GM10248 (cell line): ENCODE measurements around the gene RETSAT.

Experiments used
- CTCF ChIA-PET: fragments of 300-600 bp; sonication (Branson Sonifier 250); formaldehyde crosslinking; extraction: SDS; loops from one replicate; lab custom pipeline; 2021; ENCODE audit warnings: antibody characterized with exemption; lab: Yijun Ruan, JAX
- POLR2A ChIA-PET: fragments of 350-650 bp; sonication (Branson Sonifier 250); formaldehyde crosslinking; extraction: SDS; loops from one replicate; lab custom pipeline; 2020; ENCODE audit warnings: antibody characterized with exemption; lab: Yijun Ruan, JAX
- DNase-seq: peaks from one replicate; pipeline ENCODE4 v3.0.0; 2012; ENCODE audit errors: extremely low spot score
- TF ChIP-seq, protein P1 (sequence below): IDR thresholded peaks from 2 replicates; pipeline ENCODE4 v1.5.1; 2012; ENCODE audit warnings: mild to moderate bottlenecking, low read depth; ENCODE audit errors: extremely low read depth, missing control alignments, control extremely low read depth

The RETSAT gene

DNA sequence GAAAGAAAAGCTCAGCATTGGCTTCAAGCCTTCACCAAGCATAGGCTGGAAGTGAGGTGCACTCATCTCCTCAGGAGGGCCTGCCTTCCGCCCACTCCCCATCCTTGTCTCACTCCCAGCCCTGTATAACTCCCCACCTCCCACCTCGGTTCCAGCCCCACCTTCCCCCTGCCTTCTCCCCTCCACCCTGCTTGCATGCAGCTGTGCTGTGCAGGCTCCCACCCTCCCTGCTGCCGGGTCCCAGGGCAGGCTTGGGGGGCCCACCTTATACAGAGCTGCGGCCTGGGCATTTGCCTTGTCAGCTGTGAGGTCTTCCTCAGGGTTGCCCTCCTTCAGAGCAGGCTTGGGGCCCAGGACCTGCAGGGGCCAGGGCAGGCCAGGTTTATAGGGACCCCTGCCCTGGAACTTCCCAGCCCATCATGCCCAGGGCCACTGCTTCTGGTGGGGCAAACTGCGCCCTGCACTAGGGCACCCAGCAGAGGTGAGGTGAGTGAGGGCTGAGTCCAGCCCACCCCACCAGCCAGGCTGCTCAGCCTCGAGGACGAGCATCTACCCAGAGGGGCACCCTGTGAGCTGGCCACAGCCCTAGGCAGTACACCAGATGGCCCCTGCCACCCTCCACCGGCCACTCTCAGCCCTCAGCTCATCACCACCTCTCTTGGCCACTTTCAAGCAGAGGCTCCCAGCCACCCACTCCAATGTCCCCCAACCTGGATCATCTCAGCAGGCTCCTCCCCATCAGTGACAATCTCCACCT is 44.3 kb upstream of the RETSAT start:
- DNase-seq: no peak
- POLR2A ChIA-PET: no interaction called here
- CTCF ChIA-PET: interaction anchor here (2.0 to 2.7 kb wide), 2 partner anchors 8 to 11 kb away, joined by 6 read pairs; no protein-coding TSS in a partner anchor
- TF ChIP-seq, protein P1, sequence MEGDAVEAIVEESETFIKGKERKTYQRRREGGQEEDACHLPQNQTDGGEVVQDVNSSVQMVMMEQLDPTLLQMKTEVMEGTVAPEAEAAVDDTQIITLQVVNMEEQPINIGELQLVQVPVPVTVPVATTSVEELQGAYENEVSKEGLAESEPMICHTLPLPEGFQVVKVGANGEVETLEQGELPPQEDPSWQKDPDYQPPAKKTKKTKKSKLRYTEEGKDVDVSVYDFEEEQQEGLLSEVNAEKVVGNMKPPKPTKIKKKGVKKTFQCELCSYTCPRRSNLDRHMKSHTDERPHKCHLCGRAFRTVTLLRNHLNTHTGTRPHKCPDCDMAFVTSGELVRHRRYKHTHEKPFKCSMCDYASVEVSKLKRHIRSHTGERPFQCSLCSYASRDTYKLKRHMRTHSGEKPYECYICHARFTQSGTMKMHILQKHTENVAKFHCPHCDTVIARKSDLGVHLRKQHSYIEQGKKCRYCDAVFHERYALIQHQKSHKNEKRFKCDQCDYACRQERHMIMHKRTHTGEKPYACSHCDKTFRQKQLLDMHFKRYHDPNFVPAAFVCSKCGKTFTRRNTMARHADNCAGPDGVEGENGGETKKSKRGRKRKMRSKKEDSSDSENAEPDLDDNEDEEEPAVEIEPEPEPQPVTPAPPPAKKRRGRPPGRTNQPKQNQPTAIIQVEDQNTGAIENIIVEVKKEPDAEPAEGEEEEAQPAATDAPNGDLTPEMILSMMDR: no peak

GRCh38 chr2:85397925-85398331 is 43.6 kb upstream of the RETSAT start:
- ChIA-PET POLR2A (no interaction called here), CTCF (interaction anchor here (2.7 kb wide), 1 partner anchor 10 kb away, joined by 6 read pairs; no protein-coding TSS in a partner anchor)
- TF ChIP-seq, protein P1: no peak
- no peak for DNase-seq

DNA sequence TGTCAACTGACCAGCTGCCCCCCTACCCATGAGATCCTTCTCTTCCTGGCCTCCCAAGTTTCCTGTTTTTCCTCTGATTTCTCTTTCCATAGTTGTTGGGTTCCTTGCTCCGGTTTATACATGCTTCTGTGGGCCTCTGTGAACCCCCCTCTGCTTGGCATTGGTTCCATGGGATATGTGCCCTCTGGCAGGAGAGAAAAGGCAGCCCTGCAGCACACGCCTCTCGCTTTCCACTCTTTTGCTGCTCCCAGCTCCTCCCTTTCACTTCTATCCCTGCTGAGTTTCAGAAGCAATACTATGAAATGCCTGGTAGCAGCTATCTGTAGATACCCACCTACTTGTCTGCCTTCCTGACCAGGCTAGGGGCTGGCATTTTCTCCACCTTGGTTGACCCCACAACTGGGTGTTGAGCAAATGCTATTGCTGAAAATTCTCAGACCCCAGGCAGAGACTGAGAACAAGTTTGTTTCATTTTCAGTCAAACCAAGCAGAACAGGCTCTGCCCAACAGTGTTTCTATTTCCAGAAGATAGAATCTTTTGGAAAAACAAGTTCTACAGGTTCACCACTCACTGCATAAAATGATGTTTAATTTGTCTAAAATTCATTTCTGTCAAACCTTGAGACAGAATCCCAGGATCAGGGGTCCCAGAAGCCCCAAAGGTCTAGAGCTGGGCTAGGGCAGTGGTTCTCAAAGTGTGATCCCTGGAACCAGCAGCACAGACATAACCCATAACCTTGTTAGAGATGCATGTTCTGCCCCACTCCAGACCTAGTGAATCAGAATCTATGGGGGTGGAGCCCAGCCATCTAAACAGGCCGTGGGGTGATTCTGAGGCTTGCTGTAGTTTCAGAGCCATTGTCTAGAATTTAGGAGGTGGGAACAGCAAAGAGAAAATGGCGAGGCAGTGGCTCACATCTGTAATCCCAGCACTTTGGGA is 42.5 kb upstream of the RETSAT start:
- TF ChIP-seq, protein P1: no peak
- POLR2A ChIA-PET: no interaction called here
- CTCF ChIA-PET: no interaction called here
- no peak for DNase-seq

- TF ChIP-seq, protein P1: no peak
- ChIA-PET POLR2A (no interaction called here), CTCF (no interaction called here)
- no peak for DNase-seq
Measured at GRCh38 chr2:85395912-85396475, 41.7 kb upstream of the RETSAT start.

GRCh38 chr2:85394976-85395375 is 40.6 kb upstream of the RETSAT start:
- CTCF ChIA-PET: interaction anchor here (1.0 to 8.7 kb wide), 2 partner anchors 26 to 157 kb away, joined by 3 to 85 read pairs; no protein-coding TSS in a partner anchor
- no peak for DNase-seq
- TF ChIP-seq, protein P1: no peak
- POLR2A ChIA-PET: no interaction called here

DNA sequence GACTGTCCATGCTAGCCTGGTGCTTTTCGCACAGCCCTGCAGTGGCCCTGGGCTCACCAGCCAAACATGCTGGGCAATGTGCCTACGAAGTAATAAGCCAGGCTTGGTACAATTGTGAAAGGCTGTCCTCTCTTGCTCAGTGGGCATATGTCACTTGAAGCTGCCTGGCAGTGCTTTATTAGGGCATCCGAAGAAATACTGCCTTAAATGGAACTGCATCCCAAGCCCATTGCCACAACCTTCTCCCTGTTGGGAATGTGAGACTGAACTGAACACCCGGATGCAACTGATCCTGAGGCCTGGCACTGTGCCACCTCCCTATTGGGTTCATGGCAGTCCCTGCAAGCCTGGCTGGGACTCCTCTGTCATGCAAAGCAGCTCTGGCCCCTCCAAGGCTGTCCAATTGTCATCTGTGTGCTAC is 39.9 kb upstream of the RETSAT start:
- TF ChIP-seq, protein P1: no peak
- POLR2A ChIA-PET: no interaction called here
- DNase-seq: no peak
- CTCF ChIA-PET: interaction anchor here (1.0 to 8.7 kb wide), 3 partner anchors 11 to 157 kb away, joined by 3 to 85 read pairs (median 12); no protein-coding TSS in a partner anchor
